Measurements from ENCODE around the gene AZU1. TPM values are rescaled to one million over a fixed set of nuclear protein-coding genes. Genes with fewer than 3 reads are reported as not detected.

AZU1 gene
- total RNA-seq, 1 experiment from 2014 or later, result 1.6 TPM

GRCh38 chr19:797528-798414 is 29.9 kb upstream of the AZU1 start:
- Histone ChIP-seq H3K79me2 (ENCODE audit: insufficient read depth, low read length) (peaks cover 46% of the 10 kb centered on the region), H4K20me1 (ENCODE audit: control insufficient read depth, insufficient read depth, insufficient read length) (peaks cover 4% of the 10 kb centered on the region), H3K4me1 (ENCODE audit: insufficient read depth, low read length) (no peaks in the 10 kb centered on the region; the same call in 1 of the 2 replicates), H4K8ac (replicated peaks; ENCODE audit: insufficient read length, low read depth, low read length) (no peak overlapping the region), H3K23ac (ENCODE audit: insufficient read length, low read depth, low read length) (no peak overlapping the region), H2BK15ac (ENCODE audit: low read depth, low read length) (no peak overlapping the region), H3K18ac (ENCODE audit: insufficient read length, low read depth, low read length) (peak overlapping the region; percentile 31), H2BK120ac (ENCODE audit: low read depth, low read length, poor library complexity, severe bottlenecking) (no peak overlapping the region), H4K91ac (ENCODE audit: insufficient read length, low read depth, low read length) (no peak overlapping the region), H2BK5ac (ENCODE audit: insufficient read length, low read length) (no peak overlapping the region), H2BK12ac (ENCODE audit: insufficient read length, low read depth, low read length) (no peak overlapping the region), H3K56ac (ENCODE audit: insufficient read length, low read depth, low read length) (no peak overlapping the region), H4K5ac (ENCODE audit: insufficient read length, low read depth, low read length) (no peak overlapping the region), H2AK5ac (ENCODE audit: insufficient read length, low read length) (no peak overlapping the region), H3K9ac (ENCODE audit: extremely low read depth, insufficient read length, low read length) (peak overlapping the region; percentile 95), H3K9me3 (ENCODE audit: control insufficient read depth, low read depth, low read length) (no peaks in the 10 kb centered on the region), H2AFZ (ENCODE audit: low read length) (no peak overlapping the region), H3K4me2 (ENCODE audit: insufficient read depth, insufficient read length, low read length) (peak overlapping the region; percentile 89), H3K27me3 (ENCODE audit: insufficient read depth, low read length) (no peaks in the 10 kb centered on the region), H3K79me1 (ENCODE audit: insufficient read depth, low read depth, low read length, poor library complexity, severe bottlenecking) (peaks cover 3% of the 10 kb centered on the region), H3K4ac (ENCODE audit: low read depth, low read length) (no peak overlapping the region), H3K23me2 (ENCODE audit: insufficient read length, low read depth, low read length, poor library complexity, severe bottlenecking) (peaks cover 9% of the 10 kb centered on the region), H3K27ac (ENCODE audit: insufficient read length, low read depth, low read length) (no peak overlapping the region), H2BK20ac (ENCODE audit: low read depth, low read length, poor library complexity, severe bottlenecking) (no peak overlapping the region), H3T11ph (ENCODE audit: low read length) (no peak overlapping the region), H3K14ac (ENCODE audit: insufficient read depth, low read length) (peak overlapping the region; percentile 77)
- WGBS (ENCODE audit: extremely low coverage, insufficient read length, low lambda C conversion rate), result no CpG with 5 or more reads among the region's 129 CpGs
- Mint-ChIP-seq H3K4me3 (peak overlapping the region; percentile 91 to 93), H3K9me3 (no peaks in the 10 kb centered on the region; a peak in 1 of 5 replicates), H3K4me1 (peaks cover 25 to 36% of the 10 kb centered on the region in 2 experiments), H3K27ac (peak overlapping the region; percentile 94 to 98 (median 95); a peak in 6 of 7 replicates), H3K36me3 (ENCODE audit: insufficient read depth in 1 of 3, low read depth in 3 of 3) (peaks cover 28 to 41% (median 40%) of the 10 kb centered on the region in 3 experiments; a peak in 6 of 7 replicates), H3K27me3 (ENCODE audit: low read depth) (no peaks in the 10 kb centered on the region)
- peak; percentile 75 for DNase-seq
- TF ChIP-seq CTCF (conservative IDR thresholded peaks at IDR 0.05), result no peak
